Measurements from ENCODE around the gene RIOK3.

Gene RIOK3, protein sequence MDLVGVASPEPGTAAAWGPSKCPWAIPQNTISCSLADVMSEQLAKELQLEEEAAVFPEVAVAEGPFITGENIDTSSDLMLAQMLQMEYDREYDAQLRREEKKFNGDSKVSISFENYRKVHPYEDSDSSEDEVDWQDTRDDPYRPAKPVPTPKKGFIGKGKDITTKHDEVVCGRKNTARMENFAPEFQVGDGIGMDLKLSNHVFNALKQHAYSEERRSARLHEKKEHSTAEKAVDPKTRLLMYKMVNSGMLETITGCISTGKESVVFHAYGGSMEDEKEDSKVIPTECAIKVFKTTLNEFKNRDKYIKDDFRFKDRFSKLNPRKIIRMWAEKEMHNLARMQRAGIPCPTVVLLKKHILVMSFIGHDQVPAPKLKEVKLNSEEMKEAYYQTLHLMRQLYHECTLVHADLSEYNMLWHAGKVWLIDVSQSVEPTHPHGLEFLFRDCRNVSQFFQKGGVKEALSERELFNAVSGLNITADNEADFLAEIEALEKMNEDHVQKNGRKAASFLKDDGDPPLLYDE

GRCh38 chr18:23452728-23453679 lies at the start of gene RIOK3:
Gene RIOK3, plus strand, starts transcription at chr18:23453287. Its CDS starts 153 bp downstream, at chr18:23453440.
- TF ChIP-seq CTCF (IDR thresholded peaks at IDR 0.05; ENCODE audit: control insufficient read depth, insufficient read depth, low read depth, low read length, missing control alignments) = no peak
- peak within 1 kb of the TSS; percentile 100 for H3K4me3 ChIP-seq (ENCODE audit: control insufficient read depth, low read depth, low read length)
- peak; percentile 75 for DNase-seq (ENCODE audit: low read depth)

GRCh38 chr18:23403310-23403709 lies 49.8 kb upstream of the RIOK3 start:
- no peak for DNase-seq (ENCODE audit: low read depth)
- no peak for TF ChIP-seq CTCF (IDR thresholded peaks at IDR 0.05; ENCODE audit: control insufficient read depth, insufficient read depth, low read depth, low read length, missing control alignments)
- H3K4me3 ChIP-seq (ENCODE audit: control insufficient read depth, low read depth, low read length) = no peak overlapping the region

DNA sequence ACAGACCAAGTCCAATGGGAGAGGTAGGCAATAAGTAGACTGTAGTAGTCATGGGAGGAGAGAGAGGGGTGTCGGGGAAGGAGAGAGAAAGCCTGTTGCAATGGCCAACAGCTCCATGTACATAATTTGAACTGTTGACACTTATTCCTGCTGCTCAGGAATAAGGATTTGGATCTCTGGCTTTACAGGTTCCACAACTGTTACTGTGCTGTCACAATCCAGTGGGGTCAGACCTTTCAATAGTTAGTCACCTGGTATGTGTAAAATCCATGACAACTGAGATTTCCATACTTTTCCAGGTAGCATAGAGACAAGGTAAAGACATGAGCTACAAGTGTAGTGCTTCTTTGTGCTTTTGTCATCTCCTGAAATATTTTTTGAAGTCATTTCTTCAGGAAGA lies 47.5 kb upstream of the RIOK3 start:
- DNase-seq (ENCODE audit: low read depth) = no peak
- TF ChIP-seq CTCF (IDR thresholded peaks at IDR 0.05; ENCODE audit: control insufficient read depth, insufficient read depth, low read depth, low read length, missing control alignments) = no peak
- H3K4me3 ChIP-seq (ENCODE audit: control insufficient read depth, low read depth, low read length) = no peak overlapping the region

GRCh38 chr18:23406271-23406787 lies 46.8 kb upstream of the RIOK3 start:
- DNase-seq (ENCODE audit: low read depth) = no peak

GRCh38 chr18:23412351-23412964 lies 40.6 kb upstream of the RIOK3 start:
- no peak overlapping the region for H3K4me3 ChIP-seq (ENCODE audit: control insufficient read depth, low read depth, low read length)
- TF ChIP-seq CTCF (IDR thresholded peaks at IDR 0.05; ENCODE audit: control insufficient read depth, insufficient read depth, low read depth, low read length, missing control alignments) = no peak
- DNase-seq (ENCODE audit: low read depth) = no peak

More at GRCh38 chr18:23406271-23406787, 46.8 kb upstream of the RIOK3 start:
- TF ChIP-seq CTCF (IDR thresholded peaks at IDR 0.05; ENCODE audit: control insufficient read depth, insufficient read depth, low read depth, low read length, missing control alignments) = no peak
- no peak overlapping the region for H3K4me3 ChIP-seq (ENCODE audit: control insufficient read depth, low read depth, low read length)

DNA sequence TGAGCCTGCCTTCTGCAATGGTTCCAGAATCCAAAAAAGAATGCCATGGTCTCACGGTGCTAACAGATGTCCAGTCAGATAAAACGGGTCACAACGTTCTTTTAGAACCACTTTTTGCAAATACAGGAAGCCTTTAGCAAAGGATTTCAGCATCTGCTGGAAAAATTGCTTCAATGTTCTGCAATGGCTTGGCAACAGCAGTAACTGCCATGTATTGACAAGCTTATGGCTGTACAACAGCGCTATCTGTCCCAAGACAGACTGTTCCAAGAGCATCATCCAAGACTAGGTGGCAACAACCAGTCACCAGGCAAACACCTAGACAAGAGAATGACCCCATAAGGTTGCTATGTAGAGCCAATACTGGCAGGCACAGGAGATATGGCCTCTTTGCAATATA lies 37.6 kb upstream of the RIOK3 start:
- no peak for DNase-seq (ENCODE audit: low read depth)
- H3K4me3 ChIP-seq (ENCODE audit: control insufficient read depth, low read depth, low read length) = no peak overlapping the region
- no peak for TF ChIP-seq CTCF (IDR thresholded peaks at IDR 0.05; ENCODE audit: control insufficient read depth, insufficient read depth, low read depth, low read length, missing control alignments)

All from AG09309 (cell line).